HepG2 (cell line): Measurements from ENCODE around the gene PAGE1. TPM values are rescaled to one million over a fixed set of nuclear protein-coding genes. Genes with fewer than 3 reads are reported as not detected.

ENCODE experiments used
- ATAC-seq: fragments of 200-7000 bp; cut with Tn5 transposase; 3 replicates; pipeline ENCODE4 v1.9.1; 2020; ENCODE audit warnings: mild to moderate bottlenecking, moderate library complexity
- BruUV-seq: library from RNA; stranded (reverse); fragments of 400-500 nt; replicated peaks from 2 replicates; lab custom pipeline; 2021; lab: Mats Ljungman, UMichigan
- CTCF ChIA-PET: fragments of 300-600 bp; formaldehyde crosslinking; extraction: SDS; loops from one replicate; lab custom pipeline; 2021; ENCODE audit warnings: low total read pairs, inconsistent platforms, low intra/inter-chr PET ratio; lab: Yijun Ruan, JAX
- POLR2A ChIA-PET: fragments of 350-600 bp; sonication (Branson Sonifier 250); formaldehyde crosslinking; loops from one replicate; lab custom pipeline; 2020; ENCODE audit warnings: antibody characterized with exemption, inconsistent platforms; lab: Yijun Ruan, JAX
- DNase-seq: peaks from one replicate; pipeline ENCODE4 v3.0.0-alpha.2; 2015; ENCODE audit warnings: low spot score
- FAIRE-seq: peaks from 3 replicates; lab custom pipeline; 2011; peaks lifted over from hg19 to GRCh38; lab: Jason Lieb, UNC
- H2AFZ ChIP-seq: one replicate; pipeline ENCODE4 v1.6.1; 2011; ENCODE audit warnings: low read length, inconsistent platforms
- H3K27ac ChIP-seq: fragments of 300-600 bp; 3 replicates; pipeline ENCODE4 v1.8.0; 2011; ENCODE audit warnings: mixed run types, mild to moderate bottlenecking, mixed read lengths, low read length, inconsistent platforms; ENCODE audit not compliant: insufficient read depth; ENCODE audit errors: extremely low read length
- H3K27me3 ChIP-seq, 2 experiments: fragments of 200-600 bp in 1 of 2; 2 replicates in 1 of 2; 3 replicates in 1 of 2; pipeline versions ENCODE4 v1.6.0 to v1.8.0; 2011; ENCODE audit warnings: low read length in 2 of 2, mild to moderate bottlenecking in 2 of 2, moderate library complexity in 2 of 2, inconsistent platforms in 1 of 2; ENCODE audit not compliant: insufficient read depth in 2 of 2, control insufficient read depth in 1 of 2
- H3K36me3 ChIP-seq, 2 experiments: fragments of 200-600 bp in 1 of 2; replicated peaks in 1 of 2; 2 replicates in 1 of 2; 3 replicates in 1 of 2; pipeline versions ENCODE4 v1.5.1 to v1.8.0; 2011; ENCODE audit warnings: low read length in 2 of 2, inconsistent platforms in 1 of 2; ENCODE audit not compliant: insufficient read depth in 2 of 2, control insufficient read depth in 1 of 2
- H3K4me1 ChIP-seq: 2 replicates; pipeline ENCODE4 v1.5.1; 2012; ENCODE audit warnings: low read length, inconsistent platforms; ENCODE audit not compliant: insufficient read depth
- H3K4me2 ChIP-seq: 2 replicates; pipeline ENCODE4 v1.6.0; 2011; ENCODE audit warnings: low read depth, low read length, inconsistent platforms
- H3K4me3 ChIP-seq, 3 experiments: fragments of 200-600 bp in 1 of 3; sonication (generic), shearing (Covaris generic) in 1 of 3; replicated peaks in 1 of 3; 2 replicates each; pipeline ENCODE4 v1.5.1; 2011 to 2016; ENCODE audit warnings: low read length in 3 of 3, inconsistent platforms in 2 of 3, low read depth in 2 of 3, mild to moderate bottlenecking in 2 of 3, control low read depth in 1 of 3, mixed read lengths in 1 of 3; ENCODE audit not compliant: insufficient read depth in 1 of 3
- H3K79me2 ChIP-seq: one replicate; pipeline ENCODE4 v1.6.1; 2011; ENCODE audit warnings: low read length, inconsistent platforms; ENCODE audit not compliant: insufficient read depth
- H3K9ac ChIP-seq: 2 replicates; pipeline ENCODE4 v1.6.0; 2011; ENCODE audit warnings: mild to moderate bottlenecking, low read depth, low read length, inconsistent platforms; ENCODE audit not compliant: insufficient read depth
- H3K9me3 ChIP-seq: 2 replicates; pipeline ENCODE4 v1.5.1; 2012; ENCODE audit warnings: mild to moderate bottlenecking, low read length
- H4K20me1 ChIP-seq: 2 replicates; pipeline ENCODE4 v1.6.0; 2011; ENCODE audit warnings: inconsistent platforms, mild to moderate bottlenecking, low read length, moderate library complexity; ENCODE audit not compliant: insufficient read depth
- ARID4A ChIP-seq: sonication (generic); formaldehyde crosslinking; IDR thresholded peaks from 2 replicates; pipeline ENCODE4 v1.5.0; 2020; ENCODE audit warnings: mild to moderate bottlenecking, missing genetic modification reagents, borderline replicate concordance
- ATF4 ChIP-seq, 2 experiments: fragments of 450-650 bp in 1 of 2; sonication (generic) in 1 of 2; formaldehyde crosslinking; IDR thresholded peaks; 2 replicates each; pipeline versions ENCODE4 v1.5.0 to v1.8.0; 2020 to 2022; ENCODE audit warnings: mild to moderate bottlenecking in 1 of 2, missing genetic modification reagents in 1 of 2
- DDIT3 ChIP-seq: sonication (generic); formaldehyde crosslinking; IDR thresholded peaks from 2 replicates; pipeline ENCODE4 v1.4.0; 2020; ENCODE audit warnings: mild to moderate bottlenecking, missing genetic modification reagents
- FLYWCH1 ChIP-seq: sonication (generic); formaldehyde crosslinking; IDR thresholded peaks from 2 replicates; pipeline ENCODE4 v1.8.1; 2023; ENCODE audit warnings: mild to moderate bottlenecking, missing genetic modification reagents
- GPBP1L1 ChIP-seq: sonication (generic); formaldehyde crosslinking; IDR thresholded peaks from 2 replicates; pipeline ENCODE4 v1.5.0; 2020; ENCODE audit warnings: mild to moderate bottlenecking, missing genetic modification reagents
- NPAS2 ChIP-seq: sonication (generic); formaldehyde crosslinking; IDR thresholded peaks from 2 replicates; pipeline ENCODE4 v1.8.0; 2022; ENCODE audit warnings: mild to moderate bottlenecking, missing genetic modification reagents, borderline replicate concordance
- TEF ChIP-seq: sonication (generic); formaldehyde crosslinking; IDR thresholded peaks from 2 replicates; pipeline ENCODE4 v1.5.0; 2020; ENCODE audit warnings: missing genetic modification reagents
- ZFP36 ChIP-seq: fragments of 150-350 bp; IDR thresholded peaks from 2 replicates; pipeline ENCODE4 v1.6.1; 2018; ENCODE audit warnings: borderline replicate concordance, low read length, low read depth; ENCODE audit not compliant: partially characterized antibody
- ZNF350 ChIP-seq: sonication (generic); formaldehyde crosslinking; IDR thresholded peaks from 2 replicates; pipeline ENCODE4 v1.4.0; 2020; ENCODE audit warnings: mild to moderate bottlenecking, low read depth, missing genetic modification reagents, borderline replicate concordance
- ZNF558 ChIP-seq: sonication (generic); formaldehyde crosslinking; IDR thresholded peaks from 2 replicates; pipeline ENCODE4 v1.9.0; 2022; ENCODE audit warnings: mild to moderate bottlenecking, missing genetic modification reagents, borderline replicate concordance
- ZNF713 ChIP-seq: sonication (generic); formaldehyde crosslinking; IDR thresholded peaks from 2 replicates; pipeline ENCODE4 v1.4.0; 2020; ENCODE audit warnings: mild to moderate bottlenecking, missing genetic modification reagents
- ZNF782 ChIP-seq: sonication (generic); formaldehyde crosslinking; IDR thresholded peaks from 2 replicates; pipeline ENCODE4 v1.4.0; 2020; ENCODE audit warnings: missing genetic modification reagents, mild to moderate bottlenecking, borderline replicate concordance
- WGBS: methylation state at CpG from one replicate; pipeline ENCODE4 v1.1.6; 2017; ENCODE audit warnings: low lambda C conversion rate; 5-methylcytosine and 5-hydroxymethylcytosine counted together
- in situ Hi-C: cut with HindIII; loops from 2 replicates; pipeline ENCODE4 v1.10.0; 2017; ENCODE audit warnings: low pct_unique_long_range_greater_than_20kb; ENCODE audit not compliant: extremely low pct_ligation_motif_present
- intact Hi-C: fragments of 100-400 bp; cut with micrococcal nuclease; formaldehyde crosslinking; loops from one replicate; pipeline ENCODE4 v1.10.0; 2022; ENCODE audit not compliant: unreplicated experiment
- polyA plus RNA-seq, 8 experiments: library from polyadenylated mRNA; depleted of rRNA in 3 of 8; stranded (reverse) in 7 of 8; unstranded in 1 of 8; fragments of >200 nt; fragmentation: Illumina TruSeq in 4 of 8; extraction: Trizol in 4 of 8; gene quantifications; 2 replicates each; pipeline versions ENCODE4 v1.2.1 to v1.2.3, GENCODE V29; 2011 to 2016; ENCODE audit warnings: low read depth in 4 of 8, missing spikeins in 1 of 8, mixed read lengths in 1 of 8; ENCODE audit not compliant: insufficient read depth in 1 of 8
- total RNA-seq, 5 experiments: library from RNA; depleted of rRNA; stranded (reverse); fragments of >200 nt; fragmentation: Illumina TruSeq; extraction: Trizol; gene quantifications; 2 replicates each; pipeline ENCODE4 v1.2.3, GENCODE V29; 2016; ENCODE audit warnings: low read depth in 1 of 5

Gene PAGE1
- total and polyA plus RNA-seq, 2 of the 13 experiments (the other 11 are each of a cell fraction or from before 2014, with no cell fraction given) = 0.45 to 0.93 TPM

- no peak for TF ChIP-seq DDIT3 (CRISPR knock-in tag)
Measured at GRCh38 chrX:49710744-49711319, 15.0 kb upstream of the PAGE1 start (continued).

- Histone ChIP-seq H3K9me3 (no peaks in the 10 kb centered on the region), H3K27ac (no peak overlapping the region), H3K4me1 (no peaks in the 10 kb centered on the region), H3K9ac (no peak overlapping the region), H3K4me2 (no peak overlapping the region), H4K20me1 (no peaks in the 10 kb centered on the region), H3K36me3 (no peaks in the 10 kb centered on the region), H3K79me2 (no peaks in the 10 kb centered on the region), H2AFZ (no peak overlapping the region), H3K27me3 (no peaks in the 10 kb centered on the region), H3K4me3 (no peak overlapping the region)
- in situ Hi-C loops = no loop called here
- WGBS = 13% methylated on average over 5 of the region's 8 CpGs
- BruUV-seq = no TSS peak
- FAIRE-seq = no peak
- no peak for DNase-seq
- POLR2A ChIA-PET = no interaction called here
- CTCF ChIA-PET = no interaction called here
- no peak for ATAC-seq
- intact Hi-C loops = no loop called here
- TF ChIP-seq TEF (CRISPR knock-in tag) (no peak), ARID4A (CRISPR knock-in tag) (no peak), GPBP1L1 (CRISPR knock-in tag) (no peak), ZNF782 (CRISPR knock-in tag) (no peak), ZNF558 (CRISPR knock-in tag) (no peak), ZNF713 (no peak), FLYWCH1 (CRISPR knock-in tag) (no peak), ZNF350 (CRISPR knock-in tag) (no peak), ZFP36 (no peak), ATF4 (CRISPR knock-in tag; IDR thresholded peaks at IDR 0.05) (no peak), NPAS2 (CRISPR knock-in tag) (no peak)
Measured at GRCh38 chrX:49704691-49705404, 9.1 kb upstream of the PAGE1 start.
